LNCaP clone FGC (cell line): ENCODE results near the gene LAYN.

Source experiments
- DNase-seq: peaks from one replicate; pipeline ENCODE4 v3.0.0-alpha.2; 2011; ENCODE audit warnings: low read depth
- H3K4me3 ChIP-seq: 2 replicates; pipeline ENCODE4 v1.5.1; 2011; ENCODE audit warnings: mild to moderate bottlenecking, low read depth, low read length, control low read depth
- TF ChIP-seq, protein P1 (sequence below): IDR thresholded peaks from 2 replicates; pipeline ENCODE4 v1.5.1; 2012; ENCODE audit warnings: mild to moderate bottlenecking; ENCODE audit not compliant: control insufficient read depth, insufficient read depth; ENCODE audit errors: extremely low read depth

Gene LAYN

GRCh38 chr11:111604392-111605009, 64.0 kb downstream of the LAYN start:
- peak; percentile 22 for DNase-seq
- TF ChIP-seq, protein P1, sequence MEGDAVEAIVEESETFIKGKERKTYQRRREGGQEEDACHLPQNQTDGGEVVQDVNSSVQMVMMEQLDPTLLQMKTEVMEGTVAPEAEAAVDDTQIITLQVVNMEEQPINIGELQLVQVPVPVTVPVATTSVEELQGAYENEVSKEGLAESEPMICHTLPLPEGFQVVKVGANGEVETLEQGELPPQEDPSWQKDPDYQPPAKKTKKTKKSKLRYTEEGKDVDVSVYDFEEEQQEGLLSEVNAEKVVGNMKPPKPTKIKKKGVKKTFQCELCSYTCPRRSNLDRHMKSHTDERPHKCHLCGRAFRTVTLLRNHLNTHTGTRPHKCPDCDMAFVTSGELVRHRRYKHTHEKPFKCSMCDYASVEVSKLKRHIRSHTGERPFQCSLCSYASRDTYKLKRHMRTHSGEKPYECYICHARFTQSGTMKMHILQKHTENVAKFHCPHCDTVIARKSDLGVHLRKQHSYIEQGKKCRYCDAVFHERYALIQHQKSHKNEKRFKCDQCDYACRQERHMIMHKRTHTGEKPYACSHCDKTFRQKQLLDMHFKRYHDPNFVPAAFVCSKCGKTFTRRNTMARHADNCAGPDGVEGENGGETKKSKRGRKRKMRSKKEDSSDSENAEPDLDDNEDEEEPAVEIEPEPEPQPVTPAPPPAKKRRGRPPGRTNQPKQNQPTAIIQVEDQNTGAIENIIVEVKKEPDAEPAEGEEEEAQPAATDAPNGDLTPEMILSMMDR: peak; percentile 40
- no peak overlapping the region for H3K4me3 ChIP-seq

DNA sequence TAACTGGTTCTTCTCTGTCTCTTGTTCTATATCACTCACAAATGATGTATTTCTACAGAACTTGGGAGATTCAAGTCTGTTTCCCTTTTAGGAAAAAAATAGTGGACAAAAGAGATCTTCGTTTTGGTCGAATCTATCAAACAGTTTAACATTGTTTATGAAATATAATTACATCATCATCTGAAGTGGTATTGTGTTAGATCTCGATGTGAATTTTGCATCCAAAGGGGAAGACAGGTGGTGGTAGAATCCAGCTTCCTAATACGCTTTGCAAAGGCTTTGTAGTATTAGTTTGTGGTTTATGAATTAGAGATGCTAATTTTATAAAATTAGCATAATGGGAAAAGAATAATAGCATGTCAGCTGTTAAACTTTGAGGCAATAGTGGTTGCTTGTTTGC, 65.2 kb downstream of the LAYN start:
- TF ChIP-seq, protein P1: no peak
- H3K4me3 ChIP-seq: no peak overlapping the region
- DNase-seq: no peak

GRCh38 chr11:111606986-111607385, 66.5 kb downstream of the LAYN start:
- DNase-seq: no peak
- TF ChIP-seq, protein P1: no peak
- no peak overlapping the region for H3K4me3 ChIP-seq

- TF ChIP-seq, protein P1: no peak
- no peak overlapping the region for H3K4me3 ChIP-seq
Measured at GRCh38 chr11:111607751-111608150, 67.2 kb downstream of the LAYN start.

More at GRCh38 chr11:111607751-111608150, 67.2 kb downstream of the LAYN start:
- no peak for DNase-seq
